ENCODE results near the gene FAM180A.
"Not testable (repeated sequence)": the region's sequence is repeated elsewhere in the genome, so short reads cannot be mapped to it uniquely, and the experiment has no call there.

Gene FAM180A

GRCh38 chr7:135744938-135745702, 3.5 kb downstream of the FAM180A start:
- Histone ChIP-seq H3K27me3 (ENCODE audit: insufficient read depth, low read length) (no peaks in the 10 kb centered on the region), H3K4me1 (ENCODE audit: insufficient read depth, low read length) (peaks cover 5% of the 10 kb centered on the region), H3K36me3 (ENCODE audit: insufficient read depth, low read length) (no peaks in the 10 kb centered on the region), H3K9me3 (ENCODE audit: low read length) (no peaks in the 10 kb centered on the region), H3K4me3 (ENCODE audit: low read length) (no peak overlapping the region), H2AFZ (ENCODE audit: low read depth, low read length) (no peak overlapping the region)

GRCh38 chr7:135743907-135744731, 4.5 kb downstream of the FAM180A start:
- no peaks in the 10 kb centered on the region for H3K36me3 ChIP-seq (ENCODE audit: insufficient read depth, low read length)
- H3K27me3 ChIP-seq (ENCODE audit: insufficient read depth, low read length): peaks cover 2% of the 10 kb centered on the region
- H3K9me3 ChIP-seq (ENCODE audit: low read length): no peaks in the 10 kb centered on the region
- peaks cover 5% of the 10 kb centered on the region for H3K4me1 ChIP-seq (ENCODE audit: insufficient read depth, low read length)
- no peak overlapping the region for H2AFZ ChIP-seq (ENCODE audit: low read depth, low read length)
- no peak overlapping the region for H3K4me3 ChIP-seq (ENCODE audit: low read length)

GRCh38 chr7:135742371-135742770, 6.2 kb downstream of the FAM180A start:
- no peaks in the 10 kb centered on the region for H3K9me3 ChIP-seq (ENCODE audit: low read length)
- H3K4me1 ChIP-seq (ENCODE audit: insufficient read depth, low read length): peaks cover 5% of the 10 kb centered on the region
- H3K4me3 ChIP-seq (ENCODE audit: low read length): no peak overlapping the region
- no peaks in the 10 kb centered on the region for H3K36me3 ChIP-seq (ENCODE audit: insufficient read depth, low read length)
- H3K27me3 ChIP-seq (ENCODE audit: insufficient read depth, low read length): peaks cover 2% of the 10 kb centered on the region
- no peak overlapping the region for H2AFZ ChIP-seq (ENCODE audit: low read depth, low read length)

DNA sequence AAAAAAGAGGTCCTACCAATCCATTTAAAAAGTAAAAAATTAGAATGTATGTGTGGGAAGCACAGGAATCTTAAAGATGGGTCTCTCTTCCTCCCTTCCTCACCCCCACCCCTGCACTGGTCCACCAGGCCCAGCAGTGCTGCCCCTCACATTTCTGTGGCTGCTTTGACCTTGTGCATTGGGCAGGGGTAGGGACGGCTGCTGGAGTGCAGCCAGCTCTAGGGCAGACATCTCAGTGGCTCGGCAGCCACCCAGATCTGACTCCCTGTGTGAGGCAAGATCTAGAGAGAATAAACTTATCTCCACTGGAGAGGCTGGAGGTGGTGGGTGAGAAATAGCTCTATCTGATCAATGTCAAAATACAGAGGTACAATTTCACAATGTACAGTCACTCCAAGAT, 6.7 kb downstream of the FAM180A start:
- Histone ChIP-seq H3K27me3 (ENCODE audit: insufficient read depth, low read length) (peaks cover 2% of the 10 kb centered on the region), H3K36me3 (ENCODE audit: insufficient read depth, low read length) (no peaks in the 10 kb centered on the region), H3K4me3 (ENCODE audit: low read length) (no peak overlapping the region), H3K9me3 (ENCODE audit: low read length) (no peaks in the 10 kb centered on the region), H2AFZ (ENCODE audit: low read depth, low read length) (no peak overlapping the region), H3K4me1 (ENCODE audit: insufficient read depth, low read length) (peaks cover 5% of the 10 kb centered on the region)

GRCh38 chr7:135740889-135741288, 7.7 kb downstream of the FAM180A start:
- Histone ChIP-seq H3K4me1 (ENCODE audit: insufficient read depth, low read length) (peaks cover 5% of the 10 kb centered on the region), H3K9me3 (ENCODE audit: low read length) (no peaks in the 10 kb centered on the region), H3K27me3 (ENCODE audit: insufficient read depth, low read length) (peaks cover 2% of the 10 kb centered on the region), H3K4me3 (ENCODE audit: low read length) (no peak overlapping the region), H3K36me3 (ENCODE audit: insufficient read depth, low read length) (no peaks in the 10 kb centered on the region), H2AFZ (ENCODE audit: low read depth, low read length) (no peak overlapping the region)

DNA sequence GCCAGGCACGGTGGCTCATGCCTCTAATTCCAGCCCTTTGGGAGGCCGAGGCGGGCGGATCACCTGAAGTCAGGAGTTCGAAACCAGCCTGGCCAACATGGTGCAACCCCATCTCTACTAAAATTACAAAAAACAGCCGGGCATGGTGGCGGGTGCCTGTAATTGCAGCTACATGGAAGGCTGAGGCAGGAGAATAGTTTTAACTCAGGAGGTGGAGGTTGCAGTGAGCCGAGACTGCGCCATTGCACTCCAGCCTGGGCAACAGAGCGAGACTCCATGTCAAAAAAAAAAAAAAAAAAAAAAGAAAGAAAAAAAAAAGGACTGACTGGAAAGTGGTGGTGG, 11.3 kb downstream of the FAM180A start:
- not testable (repeated sequence) for H3K27me3 ChIP-seq (ENCODE audit: insufficient read depth, low read length); H3K9me3 ChIP-seq (ENCODE audit: low read length); H3K4me3 ChIP-seq (ENCODE audit: low read length); H3K4me1 ChIP-seq (ENCODE audit: insufficient read depth, low read length); H2AFZ ChIP-seq (ENCODE audit: low read depth, low read length); H3K36me3 ChIP-seq (ENCODE audit: insufficient read depth, low read length)

- Histone ChIP-seq H3K27me3 (ENCODE audit: insufficient read depth, low read length) (peaks cover 2% of the 10 kb centered on the region), H3K9me3 (ENCODE audit: low read length) (no peaks in the 10 kb centered on the region), H3K36me3 (ENCODE audit: insufficient read depth, low read length) (no peaks in the 10 kb centered on the region), H3K4me3 (ENCODE audit: low read length) (no peak overlapping the region), H2AFZ (ENCODE audit: low read depth, low read length) (no peak overlapping the region), H3K4me1 (ENCODE audit: insufficient read depth, low read length) (no peaks in the 10 kb centered on the region)
Observed at GRCh38 chr7:135736586-135737305, 11.9 kb downstream of the FAM180A start.

- no peak overlapping the region for H3K4me3 ChIP-seq (ENCODE audit: low read length)
- no peaks in the 10 kb centered on the region for H3K36me3 ChIP-seq (ENCODE audit: insufficient read depth, low read length)
- no peaks in the 10 kb centered on the region for H3K27me3 ChIP-seq (ENCODE audit: insufficient read depth, low read length)
- H2AFZ ChIP-seq (ENCODE audit: low read depth, low read length): no peak overlapping the region
- no peaks in the 10 kb centered on the region for H3K9me3 ChIP-seq (ENCODE audit: low read length)
- no peaks in the 10 kb centered on the region for H3K4me1 ChIP-seq (ENCODE audit: insufficient read depth, low read length)
Observed at GRCh38 chr7:135734343-135734689, 14.3 kb downstream of the FAM180A start.

DNA sequence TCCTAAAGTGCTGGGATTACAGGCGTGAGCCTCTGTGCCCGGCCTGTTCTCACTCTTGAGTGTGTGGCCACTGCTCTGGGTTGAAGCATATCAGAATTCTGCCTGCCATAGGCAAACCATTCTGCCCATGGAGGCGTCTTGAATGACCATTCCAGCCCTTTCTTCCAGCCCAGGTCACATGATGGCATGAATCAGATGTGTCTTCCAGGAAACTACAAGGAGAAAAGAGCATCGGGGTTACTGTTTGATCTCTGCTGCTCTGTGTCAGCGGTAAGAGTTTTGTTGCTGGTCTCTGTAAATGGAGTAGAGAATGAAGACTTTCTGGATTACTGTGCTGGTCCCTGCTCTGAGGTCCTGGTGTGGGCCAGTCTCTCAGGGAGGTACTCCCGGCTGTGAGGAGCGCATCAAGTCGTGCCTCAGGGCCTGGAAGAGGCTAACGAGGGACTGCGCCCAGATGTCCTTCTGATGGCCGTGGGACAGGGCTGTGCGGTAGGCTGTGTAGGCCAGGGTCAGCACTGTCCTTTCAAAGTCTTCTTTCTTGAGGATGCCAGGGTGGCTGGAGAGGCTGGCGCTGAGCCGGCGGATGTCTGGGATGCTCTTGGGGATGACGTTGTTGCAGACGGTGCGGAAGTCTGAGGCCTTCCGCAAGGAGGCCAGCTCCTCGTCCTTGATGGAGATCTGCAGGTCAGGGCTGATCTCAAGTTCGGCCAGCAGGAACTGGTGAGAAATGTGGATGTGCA, 14.8 kb downstream of the FAM180A start:
- no peaks in the 10 kb centered on the region for H3K4me1 ChIP-seq (ENCODE audit: insufficient read depth, low read length)
- H3K4me3 ChIP-seq (ENCODE audit: low read length): no peak overlapping the region
- H3K36me3 ChIP-seq (ENCODE audit: insufficient read depth, low read length): no peaks in the 10 kb centered on the region
- H3K27me3 ChIP-seq (ENCODE audit: insufficient read depth, low read length): no peaks in the 10 kb centered on the region
- no peak overlapping the region for H2AFZ ChIP-seq (ENCODE audit: low read depth, low read length)
- H3K9me3 ChIP-seq (ENCODE audit: low read length): no peaks in the 10 kb centered on the region

GRCh38 chr7:135731131-135731530, 17.5 kb downstream of the FAM180A start:
- Histone ChIP-seq H3K27me3 (ENCODE audit: insufficient read depth, low read length) (no peaks in the 10 kb centered on the region), H3K9me3 (ENCODE audit: low read length) (no peaks in the 10 kb centered on the region)

DNA sequence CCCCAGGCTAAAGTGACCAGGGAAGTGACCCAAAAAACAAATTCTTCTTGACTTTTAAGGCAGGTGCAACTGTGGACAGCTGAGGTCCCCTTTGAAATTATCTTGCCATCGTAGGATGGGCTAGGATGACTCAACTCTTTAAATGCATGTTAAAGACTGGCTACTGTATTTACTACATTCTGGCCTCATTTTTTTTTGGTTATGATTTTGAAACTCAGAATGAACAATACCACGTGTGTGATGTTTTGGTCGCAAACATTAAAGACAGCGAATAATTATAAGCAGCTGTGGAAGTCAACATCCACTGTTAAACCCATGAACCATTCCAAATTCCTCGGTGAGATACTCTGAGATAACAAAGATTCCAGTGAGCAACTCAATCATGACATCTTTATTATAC, 19.4 kb downstream of the FAM180A start:
- Histone ChIP-seq H3K36me3 (ENCODE audit: insufficient read depth, low read length) (no peaks in the 10 kb centered on the region), H2AFZ (ENCODE audit: low read depth, low read length) (no peak overlapping the region), H3K9me3 (ENCODE audit: low read length) (no peaks in the 10 kb centered on the region)

More at GRCh38 chr7:135731131-135731530, 17.5 kb downstream of the FAM180A start:
- H3K4me1 ChIP-seq (ENCODE audit: insufficient read depth, low read length): peaks cover 2% of the 10 kb centered on the region
- H3K4me3 ChIP-seq (ENCODE audit: low read length): no peak overlapping the region
- no peak overlapping the region for H2AFZ ChIP-seq (ENCODE audit: low read depth, low read length)
- no peaks in the 10 kb centered on the region for H3K36me3 ChIP-seq (ENCODE audit: insufficient read depth, low read length)

GRCh38 chr7:135728136-135728669, 20.4 kb downstream of the FAM180A start, which contains the start of gene SLC13A4:
SLC13A4 (minus strand) TSS chr7:135728186; CDS start chr7:135727496, 690 bp downstream.
- Histone ChIP-seq H3K36me3 (ENCODE audit: insufficient read depth, low read length) (no peaks in the 10 kb centered on the region), H3K27me3 (ENCODE audit: insufficient read depth, low read length) (no peaks in the 10 kb centered on the region), H3K4me1 (ENCODE audit: insufficient read depth, low read length) (peaks cover 2% of the 10 kb centered on the region), H2AFZ (ENCODE audit: low read depth, low read length) (no peak within 1 kb of the TSS), H3K4me3 (ENCODE audit: low read length) (no peak within 1 kb of the TSS), H3K9me3 (ENCODE audit: low read length) (no peaks in the 10 kb centered on the region)

More for the DNA sequence above, 19.4 kb downstream of the FAM180A start:
- Histone ChIP-seq H3K4me1 (ENCODE audit: insufficient read depth, low read length) (peaks cover 2% of the 10 kb centered on the region), H3K4me3 (ENCODE audit: low read length) (no peak overlapping the region), H3K27me3 (ENCODE audit: insufficient read depth, low read length) (no peaks in the 10 kb centered on the region)

All from neuron (in vitro differentiated cells).